Stimulated activated CD8-positive, alpha-beta memory T cell treated with anti-CD3 and anti-CD28 coated beads, Interleukin-2, amount 100 ng/mL, for 48 hours (primary cell): ENCODE results near the gene DOK7.
"Not testable (repeated sequence)": the region's sequence is repeated elsewhere in the genome, so short reads cannot be mapped to it uniquely, and the experiment has no call there.

Source experiments
- DNase-seq, 2 donors: peaks; one replicate each; pipeline ENCODE4 v3.0.0-alpha.2; 2020; ENCODE audit warnings: low read depth in 2 of 2

Gene DOK7

DNA sequence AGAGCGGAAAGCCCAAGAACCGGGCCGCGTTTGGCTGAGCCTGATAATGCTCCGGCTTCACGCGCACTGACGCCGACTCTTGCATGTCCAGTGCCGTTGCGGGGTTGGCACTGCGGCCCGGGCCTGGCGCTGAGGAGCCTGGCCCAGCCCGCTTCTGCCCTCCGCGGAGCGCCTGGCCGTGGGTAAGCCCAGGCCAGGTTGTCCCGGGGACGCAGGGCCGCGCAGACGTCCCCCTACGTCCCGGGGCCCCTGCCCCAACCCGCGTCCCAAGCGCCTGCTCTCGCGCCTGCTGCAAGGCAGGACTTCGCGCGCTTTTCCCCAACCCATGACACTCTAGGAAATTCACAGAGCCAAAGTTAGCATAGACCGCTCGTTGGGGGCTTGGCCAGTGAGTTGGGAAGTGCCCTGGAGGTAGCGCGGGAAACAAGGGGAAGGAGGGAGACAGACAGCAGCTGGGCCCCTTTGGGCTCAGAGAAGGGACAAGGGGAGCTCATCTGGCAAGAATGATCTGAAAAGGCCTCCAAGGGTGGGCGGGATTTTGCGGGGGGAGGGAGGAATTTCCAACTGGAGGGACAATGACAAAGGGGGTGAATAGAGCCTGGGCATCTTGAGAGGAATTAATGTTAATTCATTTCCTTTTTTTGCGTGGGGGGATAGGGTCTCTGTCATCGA is 69.8 kb downstream of the DOK7 start:
- DNase-seq = no peak

DNA sequence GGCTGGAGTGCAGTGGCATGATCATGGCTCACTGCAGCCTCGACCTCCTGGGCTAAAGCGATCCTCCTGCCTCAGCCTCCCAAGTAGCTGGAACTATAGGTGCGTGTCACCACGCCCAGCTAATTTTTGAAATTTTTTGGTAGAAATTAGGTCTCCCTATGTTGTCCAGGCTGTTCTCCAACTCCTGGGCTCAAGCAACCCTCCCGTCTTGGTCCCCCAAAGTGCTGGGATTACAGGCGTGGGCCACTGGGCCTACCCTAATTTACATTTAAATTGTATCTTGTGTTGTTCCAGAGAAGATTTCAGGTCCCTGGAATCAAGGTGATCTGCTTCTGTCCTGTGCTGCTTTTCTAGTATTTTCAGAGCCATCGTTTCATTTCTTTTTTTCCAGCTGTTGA is 70.3 kb downstream of the DOK7 start:
- DNase-seq = no peak

DNA sequence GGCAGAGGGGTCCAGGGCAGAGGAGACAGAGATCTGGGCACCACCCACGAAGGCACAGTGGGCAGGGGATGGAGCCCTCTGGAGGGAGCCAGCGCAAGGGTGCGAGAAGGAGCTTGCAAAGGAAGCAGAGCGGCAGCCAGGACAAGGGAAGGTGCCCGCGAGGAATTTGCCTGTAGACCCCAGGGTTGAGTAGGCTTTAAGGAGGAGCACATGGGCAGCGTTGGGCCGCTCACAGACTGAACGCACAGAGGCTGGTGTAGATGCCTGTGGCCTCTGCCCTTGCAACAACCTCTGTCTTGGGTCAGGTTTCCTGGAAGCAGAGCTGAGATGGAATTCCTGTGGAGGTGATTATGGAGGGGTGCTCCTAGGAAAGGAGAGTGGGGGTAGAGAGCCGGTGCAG is 72.7 kb downstream of the DOK7 start:
- DNase-seq = not testable (repeated sequence)

DNA sequence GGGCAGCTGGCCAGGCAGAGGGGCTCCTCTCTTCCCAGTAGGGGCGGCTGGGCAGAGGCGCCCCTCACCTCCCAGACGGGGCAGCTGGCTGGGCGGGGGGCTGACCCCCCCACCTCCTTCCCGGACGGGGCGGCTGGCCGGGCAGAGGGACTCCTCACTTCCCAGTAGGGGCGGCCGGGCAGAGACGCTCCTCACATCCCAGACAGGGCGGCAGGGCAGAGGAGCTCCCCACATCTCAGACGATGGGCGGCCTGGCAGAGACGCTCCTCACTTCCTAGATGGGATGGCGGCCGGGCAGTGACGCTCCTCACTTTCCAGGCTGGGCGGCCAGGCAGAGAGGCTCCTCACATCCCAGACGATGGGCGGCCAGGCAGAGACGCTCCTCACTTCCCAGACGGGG is 75.8 kb downstream of the DOK7 start:
- not testable (repeated sequence) for DNase-seq

DNA sequence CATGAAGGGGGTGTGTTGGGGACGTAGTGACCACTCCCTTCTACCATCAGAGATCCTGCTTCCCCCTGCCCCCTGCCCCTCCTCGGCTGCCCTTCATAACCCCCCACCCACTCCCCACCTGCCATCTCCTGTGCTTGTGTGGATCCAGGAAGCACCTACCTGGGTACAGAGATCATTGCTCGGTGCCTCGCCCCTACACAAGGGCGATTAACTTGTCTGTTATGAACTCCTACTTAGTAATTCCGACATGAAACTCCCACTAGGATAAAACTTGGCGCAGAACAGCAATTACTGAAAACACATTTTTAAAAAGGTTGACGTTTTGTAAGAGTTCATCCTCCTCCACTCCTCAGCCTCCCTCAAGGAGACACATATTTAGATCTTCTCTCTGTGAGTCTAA is 80.3 kb downstream of the DOK7 start:
- not testable (repeated sequence) for DNase-seq
